Activated T-cell treated with anti-CD3 and anti-CD28 coated beads, Interleukin-2, amount 50 U/mL, for 1 hour (primary cell): ENCODE data around the gene MTUS2.
"Not testable (repeated sequence)": the region's sequence is repeated elsewhere in the genome, so short reads cannot be mapped to it uniquely, and the experiment has no call there.

Experiments
- DNase-seq: peaks from one replicate; pipeline ENCODE4 v3.0.0-alpha.2; 2020

MTUS2 gene

GRCh38 chr13:29345860-29346582 lies 525.9 kb downstream of the MTUS2 start:
- DNase-seq: not testable (repeated sequence)

- no peak for DNase-seq
Observed at GRCh38 chr13:29355029-29355428, 534.9 kb downstream of the MTUS2 start.

DNA sequence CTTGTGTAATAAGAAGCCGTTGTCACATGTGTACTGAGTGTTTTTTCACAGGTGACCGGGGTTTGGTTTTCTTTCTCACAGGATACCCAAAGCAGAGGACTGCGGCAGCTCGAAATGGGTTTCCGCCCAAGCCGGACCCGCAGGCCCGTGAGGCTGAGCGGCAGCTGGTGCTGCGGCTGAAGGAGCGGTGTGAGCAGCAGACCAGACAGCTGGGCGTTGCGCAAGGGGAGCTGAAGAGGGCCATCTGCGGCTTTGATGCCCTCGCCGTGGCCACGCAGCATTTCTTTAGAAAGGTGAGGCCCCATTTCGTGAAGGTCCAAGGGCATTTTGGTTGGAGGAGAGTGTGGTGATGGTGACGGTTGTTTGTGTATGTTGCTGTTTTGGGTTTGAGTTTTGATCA lies 539.0 kb downstream of the MTUS2 start:
- DNase-seq: no peak

DNA sequence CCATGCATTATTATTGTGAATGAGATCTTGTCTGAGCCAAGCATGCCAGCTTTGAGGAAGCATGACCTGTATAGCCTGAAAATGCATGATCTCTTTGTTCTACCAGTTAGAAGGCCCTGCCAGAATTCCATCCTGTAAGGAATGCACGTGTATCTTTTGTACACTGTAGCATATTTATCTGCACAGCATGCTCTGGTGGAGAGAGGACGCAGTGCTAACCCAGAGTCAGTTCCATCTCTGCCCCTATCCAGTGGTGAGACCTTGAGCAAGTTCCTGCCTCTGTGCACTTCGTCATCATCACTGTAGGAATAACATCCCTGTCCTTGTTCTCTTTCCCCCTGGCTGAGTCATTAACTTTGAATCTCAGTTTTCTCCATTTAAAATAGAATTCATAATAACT lies 541.6 kb downstream of the MTUS2 start:
- DNase-seq: no peak

DNA sequence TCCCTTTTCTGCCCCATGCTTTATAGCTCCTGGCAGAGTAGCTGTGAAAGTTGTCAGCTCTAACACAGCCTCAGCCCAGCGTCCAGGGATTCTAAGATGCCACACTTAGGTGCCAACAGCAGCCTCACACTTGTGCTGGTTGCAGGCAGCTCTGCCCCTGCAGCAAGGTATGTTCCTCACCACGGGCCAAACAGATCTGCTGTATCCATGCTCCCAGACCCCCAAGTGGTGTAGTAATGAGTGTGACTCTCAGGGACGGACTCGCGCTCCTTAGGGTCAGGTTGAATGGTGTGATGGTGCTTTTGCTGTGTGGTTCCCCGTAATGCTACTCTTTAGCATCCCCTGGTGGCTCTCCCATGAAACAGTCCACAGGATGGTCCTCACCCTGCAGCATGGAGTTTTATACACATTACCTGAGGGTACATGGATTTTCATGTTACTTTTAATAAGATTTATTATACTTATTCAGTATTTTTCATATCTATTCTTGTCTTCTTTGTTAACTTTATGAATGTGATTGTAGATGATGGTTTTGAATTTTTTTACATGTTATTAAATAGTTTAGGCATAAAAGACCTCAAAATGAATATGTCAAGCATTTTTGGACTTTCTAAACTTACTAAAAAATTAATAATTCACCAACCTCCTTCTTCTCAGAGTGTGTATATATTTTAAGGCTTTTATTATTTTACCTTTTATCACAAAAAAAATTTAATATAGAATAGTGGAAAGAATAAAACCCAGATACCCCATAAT lies 542.9 kb downstream of the MTUS2 start:
- DNase-seq: peak; percentile 18

- no peak for DNase-seq
Observed at GRCh38 chr13:29369060-29369743, 549.1 kb downstream of the MTUS2 start.

DNA sequence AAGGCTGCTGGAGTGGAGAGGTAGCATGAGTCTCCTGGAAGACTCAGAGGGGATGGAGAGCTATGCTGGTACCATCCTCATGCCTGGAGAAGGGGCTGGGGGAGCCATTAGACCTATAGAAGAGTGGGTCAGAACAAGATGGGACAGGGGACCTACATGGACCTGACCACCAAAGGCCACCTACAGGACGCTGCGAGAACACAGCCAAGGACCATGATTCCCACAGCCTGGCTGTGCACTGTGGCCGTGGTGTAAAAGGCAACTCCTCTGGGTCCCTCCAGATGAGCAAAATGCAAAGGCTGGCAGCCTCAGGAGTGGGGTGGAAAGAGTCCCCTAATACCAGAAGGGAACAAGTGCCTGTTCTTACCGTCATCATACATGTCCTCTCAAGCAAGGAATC lies 559.1 kb downstream of the MTUS2 start:
- DNase-seq: no peak

- DNase-seq: no peak
Observed at GRCh38 chr13:29379865-29380264, 559.7 kb downstream of the MTUS2 start.

DNA sequence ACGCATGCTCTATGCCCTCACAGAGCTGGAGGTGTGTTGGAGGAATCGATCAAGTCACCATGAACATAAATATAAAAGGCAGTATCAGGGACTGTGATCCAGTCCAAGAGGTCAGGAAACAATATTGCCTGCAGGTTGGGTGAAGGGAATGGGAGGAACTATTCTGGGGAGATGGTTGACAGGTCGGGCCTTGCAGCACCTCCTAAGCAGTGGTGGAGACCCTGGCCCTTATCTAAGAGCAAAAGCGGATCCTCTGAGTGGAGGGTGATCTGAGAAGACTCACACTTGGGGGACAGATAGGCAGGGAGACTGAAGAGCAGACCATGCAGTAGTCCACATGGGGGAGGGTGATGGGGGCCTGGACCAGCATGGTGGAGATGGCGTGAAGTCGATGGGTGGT lies 561.9 kb downstream of the MTUS2 start:
- DNase-seq: no peak

DNA sequence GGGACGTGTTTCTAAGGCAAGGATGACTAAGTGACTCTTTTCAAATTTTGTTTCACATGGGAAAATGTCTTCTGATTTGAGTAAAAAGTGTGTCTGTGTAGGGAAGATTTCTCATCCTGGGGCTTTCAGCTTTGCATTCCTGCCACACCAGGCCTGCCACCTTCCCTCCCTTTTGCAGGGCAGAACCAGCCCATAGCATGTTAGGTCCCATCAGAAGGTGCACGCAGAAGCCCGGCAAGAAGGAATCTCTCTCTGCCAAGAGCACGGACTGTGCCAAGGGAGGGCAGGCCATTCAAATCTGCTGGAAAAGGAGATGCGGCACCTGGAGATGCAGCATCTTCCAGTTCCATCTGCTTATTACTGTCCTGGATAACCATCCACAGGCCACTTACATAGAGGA lies 563.3 kb downstream of the MTUS2 start:
- no peak for DNase-seq

DNA sequence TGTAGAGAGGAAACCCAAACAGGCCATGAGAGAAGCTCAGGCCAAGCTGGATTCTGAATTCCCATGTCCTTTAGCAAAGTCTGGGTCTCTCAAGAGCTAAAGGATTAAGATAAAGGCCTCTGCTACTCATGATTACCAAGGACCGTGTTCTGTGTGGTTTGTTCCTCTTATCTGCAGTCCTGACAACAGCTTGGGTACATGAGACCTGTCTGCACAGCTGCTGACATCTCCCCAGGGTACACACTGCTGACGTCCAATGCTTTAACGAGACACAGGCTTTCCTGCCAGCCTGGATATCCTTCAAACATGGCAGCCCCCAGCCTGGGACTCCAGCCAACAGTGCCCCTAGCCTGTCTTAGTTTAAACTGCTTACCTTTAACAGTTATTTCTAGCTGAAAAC lies 564.3 kb downstream of the MTUS2 start:
- DNase-seq: no peak

DNA sequence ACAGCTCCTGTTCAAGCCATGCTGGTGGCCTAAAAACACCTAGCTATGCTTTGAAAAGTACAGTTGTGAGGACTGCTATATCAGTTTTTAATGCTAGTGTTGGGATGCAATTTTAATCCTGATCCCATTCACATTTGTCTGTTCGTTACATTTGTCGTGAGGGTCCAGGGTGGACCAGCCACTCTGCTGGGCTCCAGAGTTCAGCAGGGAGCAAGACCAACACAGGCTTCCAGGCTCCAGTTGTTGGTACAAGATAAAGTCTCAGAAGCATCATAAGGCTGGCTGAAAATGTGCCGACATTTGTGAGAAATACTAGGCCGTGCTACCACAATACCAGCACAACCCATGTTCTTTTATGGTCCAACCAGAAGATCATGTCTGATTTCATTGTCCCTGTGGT lies 564.7 kb downstream of the MTUS2 start:
- no peak for DNase-seq

DNA sequence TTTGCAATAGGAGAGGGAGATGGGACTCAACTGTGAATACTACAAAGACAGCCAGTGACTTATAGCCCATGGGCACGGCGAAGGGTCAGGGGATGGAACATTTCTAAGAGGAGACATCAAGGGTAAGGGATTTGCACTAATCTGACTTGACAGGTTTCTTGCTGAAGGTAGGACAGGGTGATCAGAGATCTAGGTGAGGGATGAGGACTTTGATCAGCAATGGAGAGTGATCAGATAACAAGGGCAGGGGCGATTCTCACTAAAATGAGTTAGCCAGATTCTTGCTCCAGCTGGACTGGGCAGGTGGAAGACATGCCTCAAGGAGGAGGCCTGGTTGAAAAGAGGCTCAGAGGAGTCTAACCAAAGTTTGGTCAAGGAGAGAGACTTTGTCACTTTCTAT lies 566.1 kb downstream of the MTUS2 start:
- DNase-seq: no peak

DNA sequence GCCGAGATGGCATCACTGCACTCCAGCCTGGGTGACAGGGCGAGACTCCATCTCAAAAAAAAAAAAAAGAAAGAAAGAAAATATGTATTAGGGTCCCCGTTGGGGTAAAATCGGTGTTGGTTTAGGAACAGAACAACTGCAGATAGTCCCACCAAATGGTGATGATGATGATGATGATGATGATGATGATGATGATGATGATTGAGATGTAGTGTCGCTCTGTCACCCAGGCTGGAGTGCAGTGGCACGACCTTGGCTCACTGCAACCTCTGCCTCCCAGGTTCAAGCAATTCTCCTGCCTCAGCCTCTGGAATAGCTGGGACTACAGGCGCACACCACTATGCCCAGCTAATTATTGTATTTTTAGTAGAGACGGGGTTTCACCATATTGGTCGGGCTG lies 570.5 kb downstream of the MTUS2 start:
- not testable (repeated sequence) for DNase-seq

DNA sequence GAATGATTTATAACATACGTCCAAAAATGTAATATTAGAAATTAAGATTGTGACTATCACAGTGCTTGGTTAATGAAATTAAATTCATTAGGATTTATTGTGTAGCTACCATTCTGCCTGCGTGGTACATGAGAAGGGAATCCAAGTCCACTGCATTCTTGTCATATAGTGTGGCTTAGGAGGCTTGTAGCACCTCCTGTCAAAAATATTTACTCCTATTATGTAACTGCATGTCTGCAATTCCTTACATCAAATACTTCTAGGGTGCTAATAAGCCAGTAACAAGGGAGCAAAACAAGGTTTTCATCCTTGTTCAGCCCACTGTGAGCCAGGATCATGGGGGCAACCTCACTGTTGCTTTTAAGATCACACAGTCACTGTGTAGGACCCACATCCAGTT lies 576.3 kb downstream of the MTUS2 start:
- DNase-seq: no peak

DNA sequence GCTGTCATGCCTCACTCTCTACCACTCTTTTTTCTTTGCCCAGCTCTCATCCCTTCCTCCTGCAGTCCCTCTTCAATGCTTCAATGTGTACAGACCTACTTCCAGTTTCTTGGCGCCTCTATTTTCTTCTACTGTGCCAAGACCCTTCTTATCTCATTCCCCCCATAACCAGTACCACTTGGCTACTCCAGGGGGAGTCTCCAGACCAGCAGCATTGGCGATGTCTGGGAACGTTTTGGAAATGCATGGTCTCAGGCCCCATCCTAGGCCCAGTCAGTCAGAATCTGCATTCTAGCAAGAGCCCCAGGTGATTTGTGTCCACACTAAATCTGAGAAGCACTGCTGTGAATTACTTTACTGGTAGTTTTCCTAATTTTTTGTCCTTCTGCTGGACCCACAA lies 577.1 kb downstream of the MTUS2 start:
- no peak for DNase-seq

DNA sequence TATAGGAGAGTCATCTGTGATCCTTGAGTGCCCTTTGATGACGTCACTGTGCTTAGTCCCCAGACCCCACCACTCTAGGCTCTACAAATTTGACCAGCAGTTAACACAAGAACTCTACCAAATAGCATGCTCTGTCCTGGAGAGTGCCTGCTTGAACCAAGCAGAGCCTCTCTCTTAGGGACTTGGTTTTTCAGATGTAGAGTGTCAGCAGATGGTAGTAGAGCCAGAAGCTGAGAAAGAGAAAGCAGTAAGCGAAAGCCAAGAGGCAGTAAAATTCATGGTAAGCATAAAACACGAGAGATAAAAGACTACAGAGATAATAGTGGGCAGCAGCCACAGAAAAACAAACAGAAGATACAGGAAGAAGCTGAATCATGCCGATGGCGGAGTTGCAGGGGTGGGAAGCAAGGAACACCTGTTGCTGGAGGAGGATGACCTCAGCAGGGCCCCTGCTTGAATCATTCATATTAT lies 582.1 kb downstream of the MTUS2 start:
- no peak for DNase-seq

DNA sequence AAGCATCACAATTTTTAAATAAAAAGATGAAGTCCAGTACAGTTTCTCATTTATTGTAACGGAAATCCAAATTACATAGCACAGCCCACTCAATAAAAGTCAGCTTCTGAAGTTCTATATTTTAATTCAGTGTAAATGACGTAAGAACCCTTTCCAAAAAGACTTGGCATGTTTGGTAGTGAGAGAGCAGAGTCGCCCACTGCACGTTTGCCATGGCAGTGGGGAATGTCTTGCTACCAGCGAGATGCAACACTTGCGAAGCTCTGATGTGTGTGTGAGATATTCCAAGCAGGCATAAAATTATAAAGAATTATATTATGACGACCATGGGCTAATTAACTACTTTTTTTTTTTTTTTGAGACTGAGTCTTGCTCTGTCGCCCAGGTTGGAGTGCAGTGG lies 585.3 kb downstream of the MTUS2 start:
- no peak for DNase-seq

- no peak for DNase-seq
Observed at GRCh38 chr13:29411481-29411880, 591.3 kb downstream of the MTUS2 start.

- DNase-seq: no peak
Observed at GRCh38 chr13:29418026-29418425, 597.9 kb downstream of the MTUS2 start.

GRCh38 chr13:29421118-29421517 lies 601.0 kb downstream of the MTUS2 start:
- no peak for DNase-seq

DNA sequence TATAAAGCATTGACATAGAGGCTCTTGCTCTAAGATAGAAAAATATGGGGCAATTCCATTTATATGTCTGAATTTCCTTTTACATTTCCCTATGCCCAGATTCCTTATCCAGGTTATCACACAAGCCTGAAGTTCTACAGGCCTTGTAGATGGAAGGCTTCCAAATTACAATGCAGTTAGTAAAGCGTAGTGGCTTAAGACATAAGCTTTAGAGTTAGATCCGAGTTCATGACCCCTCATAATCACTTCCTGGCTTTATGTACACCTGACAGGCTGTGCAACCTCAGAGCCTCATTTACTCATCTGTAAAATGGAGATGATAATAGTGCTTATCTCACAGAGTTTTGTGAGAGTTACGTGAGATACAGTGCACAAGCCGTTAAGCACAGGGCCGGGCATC lies 601.9 kb downstream of the MTUS2 start:
- no peak for DNase-seq

DNA sequence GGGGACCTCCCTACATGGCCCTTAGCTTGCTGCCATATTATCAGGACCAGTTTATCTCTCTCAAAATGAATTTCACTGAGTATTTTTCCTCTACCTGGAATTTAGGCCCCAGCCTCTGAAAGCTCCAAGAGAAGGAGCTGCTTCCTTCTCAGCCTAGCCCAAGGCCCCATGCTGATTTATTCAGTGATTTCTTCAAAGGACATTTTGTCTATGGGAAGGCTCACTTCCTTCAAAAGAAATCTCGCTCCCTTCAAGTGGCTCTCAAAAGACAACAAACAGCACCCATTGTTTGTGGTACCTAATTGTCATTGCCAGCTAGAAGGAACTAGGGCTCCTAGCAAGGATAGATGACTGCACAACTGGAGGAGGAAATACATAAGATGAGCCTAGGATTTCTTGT lies 602.9 kb downstream of the MTUS2 start:
- DNase-seq: no peak

DNA sequence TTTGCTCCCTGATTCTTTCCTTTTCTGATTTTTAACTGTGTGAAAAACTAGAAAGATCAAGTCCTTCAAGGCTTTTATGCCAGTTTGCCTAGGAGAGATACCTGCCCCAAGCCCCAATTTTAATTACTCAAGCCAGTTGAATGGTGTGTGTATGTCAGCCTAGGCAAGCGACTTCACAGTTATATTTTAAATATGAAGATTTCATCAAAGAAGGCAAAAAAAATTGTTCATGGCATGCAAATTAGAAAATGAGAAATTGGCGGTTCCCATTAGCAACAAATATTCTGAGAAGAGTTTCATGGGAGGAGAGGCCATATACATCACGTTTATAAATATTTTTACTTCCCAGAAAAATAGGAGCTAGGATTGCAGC lies 607.8 kb downstream of the MTUS2 start:
- DNase-seq: no peak
